Esophagus squamous epithelium (tissue), 4 donors: ENCODE measurements around the gene NR2C2AP.

ENCODE experiments used
- CTCF ChIP-seq, 6 experiments: fragments of 450-650 bp in 4 of 6; fragments of 200-600 bp in 2 of 6; sonication (generic) in 2 of 6; IDR thresholded peaks; one replicate each; pipeline ENCODE4 v1.5.1; 2016 to 2019; ENCODE audit warnings: antibody characterized with exemption in 6 of 6, mild to moderate bottlenecking in 4 of 6, moderate library complexity in 4 of 6
- POLR2A ChIP-seq, 4 donors: fragments of 450-650 bp; IDR thresholded peaks; one replicate each; pipeline ENCODE4 v1.6.1; 2017; ENCODE audit warnings: antibody characterized with exemption in 4 of 4, mild to moderate bottlenecking in 4 of 4, moderate library complexity in 3 of 4

- TF ChIP-seq CTCF (IDR thresholded peaks at IDR 0.05) (no peak), POLR2A (IDR thresholded peaks at IDR 0.05) (no peak)
Measured at GRCh38 chr19:19240476-19240875, 37.3 kb upstream of the NR2C2AP start.
